Pancreas (tissue), 10 donors: ENCODE data around the gene RNASE8. TPM values are rescaled to one million over a fixed set of nuclear protein-coding genes. Genes with fewer than 3 reads are reported as not detected.

Source experiments
- ATAC-seq, 4 donors: fragments of 200-7000 bp; cut with Tn5 transposase; one replicate each; pipeline versions ENCODE4 v1.8.0 to v1.9.1; 2020; ENCODE audit warnings: mild to moderate bottlenecking in 4 of 4, moderate library complexity in 4 of 4
- DNase-seq, 6 donors: peaks; one replicate each; pipeline ENCODE4 v3.0.0-alpha.2; 2020
- FAIRE-seq: peaks from 2 replicates; lab custom pipeline; 2012; peaks lifted over from hg19 to GRCh38; lab: Jason Lieb, UNC
- H3K27ac ChIP-seq, 4 donors: fragments of 200-600 bp; sonication (generic); 1 replicate in 3 of 4; 2 replicates in 1 of 4; pipeline versions ENCODE4 v1.5.0 to v1.8.0; 2020
- H3K27me3 ChIP-seq, 4 donors: fragments of 200-600 bp; one replicate each; pipeline ENCODE4 v1.8.0; 2021
- H3K36me3 ChIP-seq, 3 donors: fragments of 200-600 bp; sonication (generic) in 1 of 3; one replicate each; pipeline versions ENCODE4 v1.5.0 to v1.8.0; 2020 to 2021
- H3K4me1 ChIP-seq, 3 donors: fragments of 200-600 bp; one replicate each; pipeline ENCODE4 v1.8.0; 2021
- H3K4me3 ChIP-seq, 4 donors: fragments of 200-600 bp; sonication (generic) in 2 of 4; one replicate each; pipeline versions ENCODE4 v1.5.0 to v1.8.0; 2020 to 2021
- H3K9me3 ChIP-seq, 4 donors: fragments of 200-600 bp; one replicate each; pipeline ENCODE4 v1.8.0; 2021
- CTCF ChIP-seq, 4 donors: fragments of 200-600 bp; sonication (generic) in 3 of 4; IDR thresholded peaks; one replicate each; pipeline versions ENCODE4 v1.5.0 to v1.8.0; 2021; ENCODE audit warnings: antibody characterized with exemption in 4 of 4
- WGBS, 2 donors: extraction: QIAGEN DNeasy Blood & Tissue Kit; methylation state at CpG; one replicate each; pipeline ENCODE4 v1.1.7; 2013; 5-methylcytosine and 5-hydroxymethylcytosine counted together
- intact Hi-C, 3 donors: fragments of 100-400 bp; cut with DNase I; formaldehyde crosslinking; loops; one replicate each; pipeline versions ENCODE4 v1.11.1 to v1.14.2; 2022
- polyA plus RNA-seq, 2 donors: library from polyadenylated mRNA; stranded (reverse); fragments of 200-250 nt; gene quantifications; one replicate each; pipeline ENCODE4 v1.2.3, GENCODE V29; 2013
- total RNA-seq, 6 donors: library from RNA; stranded (reverse); fragmentation: NEBNext Ultra II Directional in 4 of 6; extraction: Animal tissue kit (Norgen Biotek cat#: 25700) in 4 of 6; gene quantifications; one replicate each; pipeline versions ENCODE4 v1.2.1 to v1.2.4, GENCODE V29; 2021 to 2023
- donor health status: healthy with polysubstance abuse.
- donor health status: DM: no; HTN: no; CAD: no; lungs with moderate emphysema.
- donor health status: DM: no; HTN: no; CAD: no.
- donor health status: control.
- donor health status: control.
- donor health status: Bipolar disorder and iron deficiency.
- donor health status: DM: yes; HTN: yes; CAD: no.
- donor health status: DM: no; HTN: no; CAD: no.
- donor health status: DM: no; HTN: no; CAD: no.
- donor health status: DM: yes; HTN: yes; CAD: no.

The RNASE8 gene
- total and polyA plus RNA-seq, 8 donors, result not detected

- Histone ChIP-seq H3K9me3 (no peaks in the 10 kb centered on the region), H3K27ac (no peak overlapping the region), H3K4me1 (peaks cover 0 to 5% (median 3%) of the 10 kb centered on the region in 3 donors), H3K36me3 (peaks cover 0 to 26% (median 0%) of the 10 kb centered on the region in 3 donors), H3K4me3 (no peak overlapping the region), H3K27me3 (no peaks in the 10 kb centered on the region)
- no peak for TF ChIP-seq CTCF (IDR thresholded peaks at IDR 0.05)
- no peak for DNase-seq
- FAIRE-seq, result no peak
- intact Hi-C loops, result loop anchor here in 1 of 3 donors (5.0 kb wide), 1 partner anchor 73 kb away; no protein-coding TSS in a partner anchor
- WGBS, 2 donors, result 64 to 79% methylated on average over 1 of the region's 1 CpG
- no peak for ATAC-seq
Measured at GRCh38 chr14:21019366-21019765, 38.3 kb upstream of the RNASE8 start.

- Histone ChIP-seq H3K4me1 (peaks cover 0 to 5% (median 3%) of the 10 kb centered on the region in 3 donors), H3K27me3 (no peaks in the 10 kb centered on the region), H3K27ac (no peak overlapping the region), H3K4me3 (no peak overlapping the region), H3K9me3 (no peaks in the 10 kb centered on the region), H3K36me3 (peaks cover 0 to 26% (median 0%) of the 10 kb centered on the region in 3 donors)
- FAIRE-seq, result no peak
- ATAC-seq, result no peak
- DNase-seq, result no peak
- intact Hi-C loops, result loop anchor here in 1 of 3 donors (5.0 kb wide), 1 partner anchor 71 kb away; no protein-coding TSS in a partner anchor
- no peak for TF ChIP-seq CTCF (IDR thresholded peaks at IDR 0.05)
- 76 to 82% methylated on average over 5 of the region's 5 CpGs for WGBS, 2 donors
Measured at GRCh38 chr14:21020977-21021545, 36.6 kb upstream of the RNASE8 start.

GRCh38 chr14:21022686-21023085 lies 34.9 kb upstream of the RNASE8 start:
- Histone ChIP-seq H3K27ac (no peak overlapping the region), H3K27me3 (no peaks in the 10 kb centered on the region), H3K4me1 (peaks cover 0 to 5% (median 3%) of the 10 kb centered on the region in 3 donors), H3K9me3 (no peaks in the 10 kb centered on the region), H3K4me3 (no peak overlapping the region), H3K36me3 (peaks cover 0 to 22% (median 0%) of the 10 kb centered on the region in 3 donors)
- ATAC-seq (no peak), FAIRE-seq (no peak), DNase-seq (no peak)
- no peak for TF ChIP-seq CTCF (IDR thresholded peaks at IDR 0.05)
- 73 to 81% methylated on average over 5 of the region's 5 CpGs for WGBS, 2 donors
- intact Hi-C loops, result loop anchor here in 1 of 3 donors (5.0 kb wide), 1 partner anchor 70 kb away; no protein-coding TSS in a partner anchor

- no peak for ATAC-seq
- TF ChIP-seq CTCF (IDR thresholded peaks at IDR 0.05), result no peak
- Histone ChIP-seq H3K36me3 (peaks cover 0 to 17% (median 0%) of the 10 kb centered on the region in 3 donors), H3K27me3 (no peaks in the 10 kb centered on the region), H3K27ac (no peak overlapping the region), H3K4me3 (peak overlapping the region in 2 of 4 donors; percentile 75 to 95), H3K9me3 (no peaks in the 10 kb centered on the region), H3K4me1 (peaks cover 0 to 5% (median 3%) of the 10 kb centered on the region in 3 donors)
- DNase-seq, result no peak
- FAIRE-seq, result no peak
- 58 to 65% methylated on average over 7 of the region's 7 CpGs for WGBS, 2 donors
- intact Hi-C loops, result loop anchor here in 1 of 3 donors (5.0 kb wide), 1 partner anchor 69 kb away; no protein-coding TSS in a partner anchor
Measured at GRCh38 chr14:21023174-21023573, 34.4 kb upstream of the RNASE8 start.
